ENCODE results near the gene TMEM203. TPM values are rescaled to one million over a fixed set of nuclear protein-coding genes. Genes with fewer than 3 reads are reported as not detected.

TMEM203 gene
- total and polyA plus RNA-seq, 2 of the 13 experiments (the other 11 are each of a cell fraction or from before 2014, with no cell fraction given), result 23.4 to 36.7 TPM

- 0 out of 2 replicates have a peak, but pooled peaks have one; percentile 33 for TF ChIP-seq ZGPAT (CRISPR knock-in tag; IDR thresholded peaks at IDR 0.05)
- TF ChIP-seq E2F5 (CRISPR knock-in tag; conservative IDR thresholded peaks at IDR 0.05), result no peak
- TF ChIP-seq ZNF121 (CRISPR knock-in tag; IDR thresholded peaks at IDR 0.05), result no peak
- no peak for TF ChIP-seq ZMYM3 (CRISPR knock-in tag; IDR thresholded peaks at IDR 0.05)
- 0 out of 2 replicates have a peak, but pooled peaks have one; percentile 36 for TF ChIP-seq SMAD3 (CRISPR knock-in tag; IDR thresholded peaks at IDR 0.05)
- TF ChIP-seq HIC2 (CRISPR knock-in tag; IDR thresholded peaks at IDR 0.05; ENCODE audit: low read depth), result peak; percentile 91
- TF ChIP-seq ZSCAN9 (CRISPR knock-in tag; IDR thresholded peaks at IDR 0.05; ENCODE audit: borderline replicate concordance), result no peak
- peak; percentile 86 for TF ChIP-seq JUNB (CRISPR knock-in tag; IDR thresholded peaks at IDR 0.05; ENCODE audit: borderline replicate concordance)
- no peak for TF ChIP-seq ZNF101 (CRISPR knock-in tag; IDR thresholded peaks at IDR 0.05; ENCODE audit: borderline replicate concordance, low read depth)
- no peak; the same call in 1 of the 2 replicates for TF ChIP-seq BORCS8-MEF2B (CRISPR knock-in tag; IDR thresholded peaks at IDR 0.05)
- TF ChIP-seq ZBTB10 (CRISPR knock-in tag; IDR thresholded peaks at IDR 0.05; ENCODE audit: borderline replicate concordance), result peak; percentile 56; the same call in 1 of the 2 replicates
- peak; percentile 59; the same call in 1 of the 2 replicates for TF ChIP-seq ZBTB2 (CRISPR knock-in tag; IDR thresholded peaks at IDR 0.05; ENCODE audit: low read depth)
- TF ChIP-seq ZSCAN21 (CRISPR knock-in tag; IDR thresholded peaks at IDR 0.05; ENCODE audit: borderline replicate concordance), result peak; percentile 79; the same call in 1 of the 2 replicates
- 0 out of 2 replicates have a peak, but pooled peaks have one; percentile 3 for TF ChIP-seq CTCF (CRISPR knock-in tag; IDR thresholded peaks at IDR 0.05)
- no peak for TF ChIP-seq FOXA1 (IDR thresholded peaks at IDR 0.05)
- TF ChIP-seq FOXA1 (CRISPR knock-in tag; IDR thresholded peaks at IDR 0.05), result peak; percentile 88
- TF ChIP-seq HNRNPLL (IDR thresholded peaks at IDR 0.05; ENCODE audit: low read depth, low read length, poor library complexity, severe bottlenecking), result peak; percentile 31
- no peak for TF ChIP-seq SRSF4 (IDR thresholded peaks at IDR 0.05; ENCODE audit: low read depth, low read length, poor library complexity, severe bottlenecking)
- 0 out of 2 replicates have a peak, but pooled peaks have one; percentile 60 for TF ChIP-seq ZNF124 (CRISPR knock-in tag; IDR thresholded peaks at IDR 0.05)
These were observed 13.4 kb upstream of the TMEM203 start (continued) for GRCh38 chr9:137218754-137219271.
